ENCODE results near the gene GADD45G. TPM values are rescaled to one million over a fixed set of nuclear protein-coding genes. Genes with fewer than 3 reads are reported as not detected.
A peak's percentile ranks its signal among the peaks of the same experiment; 100 is the strongest.

Gene GADD45G
- polyA plus RNA-seq, 1 donor from 2014 or later: 161 TPM

DNA sequence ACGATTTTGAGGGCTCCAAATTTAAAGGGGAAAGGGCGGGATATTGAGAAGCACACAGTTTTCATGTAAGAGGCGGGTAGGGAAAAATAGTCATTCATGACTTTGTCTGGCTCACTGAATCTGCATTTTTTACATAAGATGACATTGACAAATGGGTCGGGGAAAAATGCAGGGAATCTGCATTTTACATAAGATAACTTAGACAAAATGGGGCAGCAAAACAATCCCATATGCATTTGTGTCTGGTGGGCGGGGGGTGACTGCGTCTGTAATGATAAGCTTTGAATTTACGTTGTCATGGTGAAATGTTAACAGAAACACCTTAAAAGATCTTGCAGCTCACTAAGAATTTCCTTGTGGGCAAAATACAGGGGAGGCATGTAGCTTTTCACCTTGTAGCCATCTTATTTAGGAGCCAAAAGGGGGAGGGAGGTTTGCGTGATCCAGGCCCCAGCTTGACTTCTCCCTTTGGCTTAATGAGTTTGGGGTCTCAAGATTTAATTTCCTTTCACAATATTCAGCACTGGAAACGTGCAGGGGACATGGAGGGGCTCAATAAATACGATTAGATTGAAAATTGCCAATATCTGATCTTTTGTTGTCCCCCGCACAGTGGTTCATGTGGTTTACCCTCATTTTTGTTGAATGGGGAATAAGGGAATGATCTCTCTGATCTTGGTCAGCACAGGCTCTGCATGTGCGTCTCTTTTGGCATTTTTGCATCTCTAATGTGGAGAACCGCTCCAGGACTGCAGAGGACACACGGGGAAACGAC lies 41.1 kb upstream of the GADD45G start:
- no peak overlapping the region for H2AFZ ChIP-seq (ENCODE audit: low read depth, low read length)
- H3K36me3 ChIP-seq (ENCODE audit: insufficient read depth, low read length): no peaks in the 10 kb centered on the region
- H3K4me3 ChIP-seq (ENCODE audit: low read length): no peak overlapping the region
- no peaks in the 10 kb centered on the region for H3K79me2 ChIP-seq (replicated peaks; ENCODE audit: insufficient read depth, low read length)
- H3K9ac ChIP-seq (ENCODE audit: low read length): no peak overlapping the region
- no peaks in the 10 kb centered on the region for H3K9me2 ChIP-seq (ENCODE audit: insufficient read depth, low read length)
- no peaks in the 10 kb centered on the region for H3F3A ChIP-seq (ENCODE audit: insufficient read depth, low read length, poor library complexity, severe bottlenecking)
- no peaks in the 10 kb centered on the region for H4K20me1 ChIP-seq (ENCODE audit: insufficient read depth)
- H3K9me3 ChIP-seq (ENCODE audit: low read length): no peaks in the 10 kb centered on the region
- H3K27me3 ChIP-seq (ENCODE audit: insufficient read depth, low read depth, low read length): no peaks in the 10 kb centered on the region
- H3K27ac ChIP-seq (ENCODE audit: low read length): peak overlapping the region; percentile 2
- TF ChIP-seq SMC3 (conservative IDR thresholded peaks at IDR 0.05; ENCODE audit: poor library complexity): no peak
- TF ChIP-seq TAF1 (IDR thresholded peaks at IDR 0.05; ENCODE audit: low read depth): no peak
- TF ChIP-seq EZH2 (IDR thresholded peaks at IDR 0.05; ENCODE audit: borderline replicate concordance, insufficient read depth, low read length, poor library complexity, severe bottlenecking): no peak
- no peak for TF ChIP-seq CTCF (IDR thresholded peaks at IDR 0.05; ENCODE audit: poor library complexity, severe bottlenecking)
- no peak for TF ChIP-seq RAD21 (conservative IDR thresholded peaks at IDR 0.05)
- H3K4me2 ChIP-seq (ENCODE audit: low read length): no peak overlapping the region

- no peak overlapping the region for H3K27ac ChIP-seq (ENCODE audit: low read length)
- no peak overlapping the region for H3K4me2 ChIP-seq (ENCODE audit: low read length)
- no peaks in the 10 kb centered on the region for H3F3A ChIP-seq (ENCODE audit: insufficient read depth, low read length, poor library complexity, severe bottlenecking)
- H3K9me2 ChIP-seq (ENCODE audit: insufficient read depth, low read length): no peaks in the 10 kb centered on the region
- no peak overlapping the region for H3K9ac ChIP-seq (ENCODE audit: low read length)
- H3K4me3 ChIP-seq (ENCODE audit: low read length): no peak overlapping the region
- H3K79me2 ChIP-seq (replicated peaks; ENCODE audit: insufficient read depth, low read length): no peaks in the 10 kb centered on the region
- TF ChIP-seq EP300 (conservative IDR thresholded peaks at IDR 0.05; ENCODE audit: poor library complexity, severe bottlenecking): no peak
- no peak for TF ChIP-seq TAF1 (IDR thresholded peaks at IDR 0.05; ENCODE audit: low read depth)
- TF ChIP-seq MXI1 (conservative IDR thresholded peaks at IDR 0.05; ENCODE audit: poor library complexity, severe bottlenecking): no peak
- TF ChIP-seq CTCF (IDR thresholded peaks at IDR 0.05; ENCODE audit: poor library complexity, severe bottlenecking): no peak
- TF ChIP-seq EZH2 (IDR thresholded peaks at IDR 0.05; ENCODE audit: borderline replicate concordance, insufficient read depth, low read length, poor library complexity, severe bottlenecking): no peak
- no peaks in the 10 kb centered on the region for H4K20me1 ChIP-seq (ENCODE audit: insufficient read depth)
- H3K27me3 ChIP-seq (ENCODE audit: insufficient read depth, low read depth, low read length): no peaks in the 10 kb centered on the region
- no peaks in the 10 kb centered on the region for H3K36me3 ChIP-seq (ENCODE audit: insufficient read depth, low read length)
- no peaks in the 10 kb centered on the region for H3K9me3 ChIP-seq (ENCODE audit: low read length)
- H2AFZ ChIP-seq (ENCODE audit: low read depth, low read length): no peak overlapping the region
Observed at GRCh38 chr9:89564346-89564878, 40.4 kb upstream of the GADD45G start.

DNA sequence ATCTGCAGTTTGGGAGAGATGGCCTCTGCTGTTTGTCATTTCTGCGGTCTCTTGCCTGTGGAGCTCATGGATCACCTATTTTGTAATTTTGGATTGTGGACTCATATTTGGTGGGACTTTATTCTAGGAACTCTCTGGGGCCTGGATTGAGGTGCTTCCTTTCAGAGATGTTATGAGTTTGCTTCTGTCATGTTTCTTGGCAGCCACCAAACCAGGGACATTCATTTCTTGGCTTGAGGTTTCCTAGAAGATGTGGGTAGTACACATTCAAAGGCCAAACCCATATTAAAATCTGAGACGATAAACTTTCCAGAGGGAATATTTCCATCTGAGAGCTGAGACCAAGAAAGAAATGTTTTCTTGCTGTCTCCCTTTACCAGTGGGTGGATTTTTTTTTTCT lies 37.2 kb upstream of the GADD45G start:
- TF ChIP-seq REST (IDR thresholded peaks at IDR 0.05; ENCODE audit: borderline replicate concordance): no peak
- no peak for TF ChIP-seq TAF1 (IDR thresholded peaks at IDR 0.05; ENCODE audit: low read depth)
- TF ChIP-seq EP300 (conservative IDR thresholded peaks at IDR 0.05; ENCODE audit: poor library complexity, severe bottlenecking): no peak
- no peak for TF ChIP-seq POLR2AphosphoS5 (IDR thresholded peaks at IDR 0.05)
- TF ChIP-seq EZH2 (IDR thresholded peaks at IDR 0.05; ENCODE audit: borderline replicate concordance, insufficient read depth, low read length, poor library complexity, severe bottlenecking): no peak
- H3K27me3 ChIP-seq (ENCODE audit: insufficient read depth, low read depth, low read length): no peaks in the 10 kb centered on the region
- H3K9me2 ChIP-seq (ENCODE audit: insufficient read depth, low read length): no peaks in the 10 kb centered on the region
- no peak overlapping the region for H3K9ac ChIP-seq (ENCODE audit: low read length)
- no peak overlapping the region for H3K27ac ChIP-seq (ENCODE audit: low read length)
- H3F3A ChIP-seq (ENCODE audit: insufficient read depth, low read length, poor library complexity, severe bottlenecking): no peaks in the 10 kb centered on the region
- no peaks in the 10 kb centered on the region for H3K9me3 ChIP-seq (ENCODE audit: low read length)
- no peak overlapping the region for H3K4me2 ChIP-seq (ENCODE audit: low read length)
- no peaks in the 10 kb centered on the region for H3K79me2 ChIP-seq (replicated peaks; ENCODE audit: insufficient read depth, low read length)
- no peaks in the 10 kb centered on the region for H4K20me1 ChIP-seq (ENCODE audit: insufficient read depth)
- no peak overlapping the region for H3K4me3 ChIP-seq (ENCODE audit: low read length)
- no peak overlapping the region for H2AFZ ChIP-seq (ENCODE audit: low read depth, low read length)
- no peaks in the 10 kb centered on the region for H3K36me3 ChIP-seq (ENCODE audit: insufficient read depth, low read length)
